UCSD-AML1 (cell line): Measurements from ENCODE around the gene HOXA5.

Experiments
- DNase-seq: peaks from one replicate; lab custom pipeline; 2025; ENCODE audit not compliant: unreplicated experiment; lab: John Stamatoyannopoulos, UW

The HOXA5 gene

GRCh38 chr7:27097686-27098577 is 45.5 kb downstream of the HOXA5 start:
- no peak for DNase-seq

DNA sequence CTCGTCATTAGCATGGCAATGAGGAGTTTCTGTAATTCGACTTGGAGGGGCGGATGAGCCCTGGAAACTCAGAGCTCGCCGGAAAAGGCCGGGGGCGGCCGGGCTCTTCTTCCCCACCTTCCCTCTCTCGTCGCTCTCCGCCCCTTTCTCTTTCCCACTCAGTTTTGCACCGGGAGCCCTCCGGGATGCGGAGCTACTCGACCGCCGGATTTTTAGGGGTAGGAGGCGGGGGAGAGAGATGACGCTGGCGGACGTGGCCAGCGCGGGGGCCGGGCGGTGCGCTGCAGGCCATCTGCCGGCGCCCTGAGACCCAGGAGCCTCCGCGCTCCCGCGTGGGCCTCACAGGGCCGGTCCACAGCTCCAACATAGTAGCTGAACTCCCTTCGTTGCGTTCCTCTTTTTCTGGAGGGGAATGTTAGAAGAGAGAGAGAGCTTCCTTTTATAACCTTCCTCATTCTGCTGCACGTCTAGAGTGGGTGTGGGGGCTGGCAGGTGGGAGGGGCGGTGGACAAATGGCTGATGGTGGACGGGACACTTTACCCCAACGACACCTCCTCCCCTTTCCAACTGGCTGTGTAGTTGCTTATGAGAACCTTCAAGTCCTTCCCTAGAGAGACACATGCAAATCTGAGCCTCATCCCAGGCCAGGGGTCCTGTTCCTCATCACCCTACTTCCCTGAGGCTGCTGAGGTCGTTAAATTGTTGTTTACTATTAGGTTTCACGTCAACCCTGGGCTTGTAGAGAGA is 46.5 kb downstream of the HOXA5 start:
- peak; percentile 30 for DNase-seq

DNA sequence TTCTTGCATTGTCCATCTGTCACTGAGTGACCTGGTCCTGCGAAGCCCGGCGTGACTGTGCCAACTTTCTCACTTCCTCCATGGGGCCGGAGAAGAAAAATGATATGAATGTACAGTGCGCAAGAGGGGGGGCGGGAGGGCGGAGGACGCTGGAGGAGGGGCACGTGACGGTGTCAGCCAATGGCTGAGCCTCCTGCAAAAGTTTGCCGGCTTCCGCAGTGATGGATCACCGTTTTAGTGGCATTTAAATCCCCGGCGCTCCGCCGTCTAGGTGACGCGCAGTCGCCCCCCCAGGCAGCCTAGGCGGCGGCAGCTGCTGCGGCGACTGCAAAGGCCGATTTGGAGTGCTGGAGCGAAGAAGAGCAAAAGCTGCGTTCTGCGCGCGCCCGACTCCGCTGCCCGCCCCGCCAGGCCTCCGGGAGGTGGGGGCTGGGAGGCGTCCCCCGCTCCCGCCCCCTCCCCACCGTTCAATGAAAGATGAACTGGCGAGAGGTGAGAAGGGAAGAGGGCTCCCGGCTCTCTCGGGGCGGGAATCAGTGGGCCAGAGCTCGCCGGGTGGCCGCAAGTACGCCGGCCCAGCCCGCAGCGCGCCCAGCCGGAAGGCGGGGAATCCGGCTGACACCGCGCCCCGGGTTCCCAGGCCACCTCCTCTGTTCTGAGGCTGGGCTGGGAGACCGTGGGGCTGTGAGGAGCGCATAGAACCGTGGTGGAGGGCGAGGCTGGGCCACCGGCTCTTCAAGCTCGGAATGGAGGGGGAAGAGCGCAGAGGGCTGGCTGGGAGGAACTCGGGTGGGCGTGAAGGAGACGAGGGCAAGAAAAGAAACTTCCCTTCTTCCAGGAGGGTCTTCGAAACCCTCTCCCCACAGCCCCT is 47.3 kb downstream of the HOXA5 start, which contains the start of gene HOXA1:
Gene HOXA1, minus strand, starts transcription at position 104 of the 871 bp plus-strand sequence. Its CDS starts 88 bp downstream, at position 16.
- DNase-seq: peak; percentile 72

DNA sequence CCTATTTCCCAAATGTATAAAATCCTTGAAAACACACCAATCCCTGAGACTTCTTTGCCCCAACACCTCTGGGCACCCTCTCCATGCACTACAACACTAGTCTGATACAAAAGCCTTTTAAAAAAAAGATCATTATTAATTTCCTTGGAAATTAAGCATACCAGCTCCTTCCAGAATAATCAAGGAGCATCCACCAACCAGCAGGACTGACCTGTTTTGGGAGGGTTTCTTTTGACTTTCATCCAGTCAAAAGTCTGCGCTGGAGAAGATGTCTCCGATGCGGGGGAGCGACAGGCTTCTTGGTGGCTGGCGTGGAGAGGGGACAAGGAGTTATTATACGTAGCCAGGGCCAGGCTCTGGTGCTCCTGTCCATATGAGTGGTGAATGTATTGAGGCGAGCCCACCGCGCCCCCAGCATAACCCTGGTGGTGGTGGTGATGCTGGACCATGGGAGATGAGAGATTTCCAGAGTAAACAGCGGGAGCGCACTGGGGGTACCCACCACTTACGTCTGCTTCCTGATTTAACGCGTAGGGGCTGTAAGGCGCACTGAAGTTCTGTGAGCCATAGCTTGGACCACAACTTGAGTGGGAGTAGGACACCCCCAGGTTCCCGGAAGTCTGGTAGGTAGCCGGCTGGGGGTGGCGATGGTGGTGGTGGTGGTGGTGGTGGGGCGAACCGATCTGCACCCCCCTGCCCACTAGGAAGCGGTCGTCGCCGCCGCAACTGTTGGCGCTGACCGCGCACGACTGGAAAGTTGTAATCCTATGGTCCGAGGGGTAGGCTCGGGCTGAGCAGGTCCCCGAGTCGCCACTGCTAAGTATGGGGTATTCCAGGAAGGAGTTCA is 48.2 kb downstream of the HOXA5 start:
- DNase-seq: no peak

- DNase-seq: no peak
Observed at GRCh38 chr7:27094304-27095049, 49.0 kb downstream of the HOXA5 start.

DNA sequence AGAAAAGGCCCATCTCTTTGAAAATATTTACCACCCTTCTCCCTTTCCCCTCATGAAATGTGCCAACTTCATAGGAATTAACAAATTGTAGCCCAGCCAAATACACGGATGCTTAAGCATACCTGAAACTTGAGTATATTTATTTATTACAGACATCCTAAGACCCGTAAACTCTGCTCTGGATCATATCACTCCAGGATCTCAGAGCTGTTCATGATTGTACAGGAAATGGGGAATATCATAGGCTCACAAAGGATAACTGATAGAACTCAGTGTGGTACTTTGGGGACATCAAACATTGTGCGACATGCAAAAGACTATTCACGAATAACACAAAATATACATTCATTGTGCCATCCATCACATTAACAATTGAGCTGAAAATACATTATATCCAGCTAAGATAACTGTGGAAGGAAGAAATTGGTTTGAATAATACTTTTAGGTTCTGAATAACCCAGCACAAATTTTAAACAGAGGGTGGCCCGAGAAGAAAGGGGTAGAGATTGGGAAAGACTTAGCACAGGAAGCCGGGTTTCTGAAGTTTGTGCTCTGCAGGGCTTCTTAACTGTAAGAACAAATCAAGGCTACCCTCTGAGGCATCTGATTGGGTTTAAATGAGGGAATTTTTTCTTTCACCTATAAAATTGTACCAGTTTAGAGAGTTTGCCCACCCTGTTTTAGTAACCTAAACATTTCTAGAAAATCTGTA is 50.1 kb downstream of the HOXA5 start:
- DNase-seq: no peak

GRCh38 chr7:27092819-27093110 is 50.7 kb downstream of the HOXA5 start:
- DNase-seq: no peak

DNA sequence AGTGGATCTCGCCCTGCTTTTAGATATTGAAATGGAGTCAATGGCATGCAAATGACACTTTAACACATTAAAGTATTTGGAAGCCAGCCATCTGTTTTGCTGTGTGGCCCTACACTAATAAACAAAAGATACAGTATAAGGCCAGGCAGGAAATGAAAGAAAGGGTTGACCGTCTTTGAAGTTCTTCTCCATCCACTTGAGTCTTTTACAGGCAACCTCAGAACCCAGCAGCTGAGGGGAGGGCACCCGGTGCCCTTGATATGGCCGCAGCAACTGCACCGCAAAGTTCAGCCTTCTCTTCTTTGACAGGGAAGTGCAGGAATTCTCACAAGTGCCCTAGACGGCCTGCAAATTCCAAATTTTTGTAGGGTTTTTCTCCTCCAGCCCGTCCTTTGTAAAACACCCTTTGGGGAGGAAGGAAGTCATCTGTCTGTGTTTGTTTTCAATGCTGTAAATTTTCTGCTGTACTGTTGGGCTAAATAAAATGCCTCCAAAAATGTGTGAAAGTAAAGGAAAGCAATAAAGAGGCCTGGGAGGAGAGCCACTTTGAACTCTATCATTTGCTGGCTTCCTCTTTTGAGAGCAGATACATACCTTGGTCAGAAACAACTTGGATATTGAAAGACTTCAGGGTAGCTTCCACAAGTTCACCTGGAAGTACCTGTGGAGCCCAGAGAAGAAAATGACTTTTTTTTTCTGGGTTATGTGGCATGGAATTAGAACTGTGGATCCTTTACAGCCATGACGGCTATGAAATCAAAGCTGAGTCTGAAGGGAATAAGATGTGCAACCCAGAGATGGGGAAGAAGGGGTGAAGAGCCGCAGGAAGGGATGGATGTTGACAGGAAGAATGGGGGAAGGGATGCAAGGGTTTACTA is 51.3 kb downstream of the HOXA5 start:
- no peak for DNase-seq

GRCh38 chr7:27091105-27091504 is 52.4 kb downstream of the HOXA5 start:
- DNase-seq: no peak
